Ureter (tissue), 1 donor: ENCODE measurements around the gene FRMD4A. TPM values are rescaled to one million over a fixed set of nuclear protein-coding genes. Genes with fewer than 3 reads are reported as not detected.
"Not testable (repeated sequence)": the region's sequence is repeated elsewhere in the genome, so short reads cannot be mapped to it uniquely, and the experiment has no call there.

ENCODE experiments used
- DNase-seq: peaks from one replicate; pipeline ENCODE4 v3.0.0-alpha.2; 2020; ENCODE audit warnings: low spot score
- total RNA-seq: library from RNA; stranded (reverse); gene quantifications from one replicate; pipeline ENCODE4 v1.2.4, GENCODE V29; 2023
- donor health status: DM: yes; HTN: yes; CAD: no.

The FRMD4A gene
- total RNA-seq, 1 donor from 2014 or later, result 37.9 TPM

DNA sequence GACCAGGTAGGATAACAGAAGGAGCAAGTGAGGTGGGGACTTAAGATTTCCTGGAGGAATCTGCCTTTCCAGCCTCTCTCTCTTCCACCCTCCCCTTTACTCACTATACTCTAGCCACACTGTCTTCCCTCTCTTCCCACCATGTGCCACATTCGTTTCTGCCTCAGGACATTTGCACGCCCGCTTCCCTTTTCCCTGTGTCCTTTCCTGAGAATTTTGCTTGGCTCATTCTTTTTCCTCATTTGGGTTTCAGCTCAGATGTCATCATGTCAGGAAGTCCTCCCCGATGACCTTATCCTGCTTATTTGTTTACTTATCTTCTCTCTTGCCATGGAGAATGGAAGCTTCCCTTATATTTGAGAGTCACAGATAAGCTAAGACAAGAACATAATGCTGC lies 380.2 kb downstream of the FRMD4A start:
- DNase-seq, result no peak

DNA sequence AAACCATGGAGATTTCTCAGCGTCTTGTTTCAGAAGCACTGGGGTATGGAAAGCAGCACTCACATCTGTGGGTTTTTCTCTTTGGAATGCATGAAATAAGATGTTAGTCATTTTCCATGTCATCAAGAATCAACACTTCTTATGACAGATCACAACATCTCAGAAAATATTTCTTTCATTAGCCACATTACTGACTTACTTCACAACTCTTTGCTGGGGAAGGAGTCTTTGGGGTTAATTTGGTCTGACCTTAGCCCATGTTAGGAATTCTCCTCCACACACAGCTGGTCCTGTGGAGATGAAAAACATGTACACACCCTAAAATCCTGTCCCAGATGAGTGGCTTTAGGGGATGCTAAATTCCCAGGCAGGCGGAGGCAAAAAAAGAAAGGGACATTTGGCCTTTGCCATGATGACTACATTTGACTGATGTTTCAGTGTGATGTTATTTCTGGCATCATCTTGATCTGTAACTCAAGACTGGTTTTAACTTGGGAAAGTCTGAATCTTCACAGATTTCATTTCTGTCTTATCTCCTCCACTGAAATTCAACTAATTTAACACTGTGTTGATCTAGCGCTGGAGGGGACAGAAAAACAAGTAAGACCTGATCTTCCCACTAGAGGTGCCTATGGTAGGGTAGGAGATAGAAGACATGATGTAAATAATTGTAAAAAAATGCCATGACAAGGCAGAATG lies 380.7 kb downstream of the FRMD4A start:
- no peak for DNase-seq

DNA sequence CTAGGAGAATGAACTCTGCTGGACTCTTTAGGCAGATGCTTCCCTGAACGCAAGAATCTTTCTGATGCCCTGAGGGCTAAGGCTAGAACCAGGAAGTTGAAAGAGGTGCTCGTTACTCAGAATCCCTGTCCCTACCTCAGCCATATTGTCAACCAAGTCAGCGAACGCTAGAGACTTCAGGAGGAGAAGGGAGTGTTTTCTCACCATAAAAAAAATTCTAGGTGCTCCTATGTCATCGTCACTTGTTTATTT lies 384.6 kb downstream of the FRMD4A start:
- no peak for DNase-seq

DNA sequence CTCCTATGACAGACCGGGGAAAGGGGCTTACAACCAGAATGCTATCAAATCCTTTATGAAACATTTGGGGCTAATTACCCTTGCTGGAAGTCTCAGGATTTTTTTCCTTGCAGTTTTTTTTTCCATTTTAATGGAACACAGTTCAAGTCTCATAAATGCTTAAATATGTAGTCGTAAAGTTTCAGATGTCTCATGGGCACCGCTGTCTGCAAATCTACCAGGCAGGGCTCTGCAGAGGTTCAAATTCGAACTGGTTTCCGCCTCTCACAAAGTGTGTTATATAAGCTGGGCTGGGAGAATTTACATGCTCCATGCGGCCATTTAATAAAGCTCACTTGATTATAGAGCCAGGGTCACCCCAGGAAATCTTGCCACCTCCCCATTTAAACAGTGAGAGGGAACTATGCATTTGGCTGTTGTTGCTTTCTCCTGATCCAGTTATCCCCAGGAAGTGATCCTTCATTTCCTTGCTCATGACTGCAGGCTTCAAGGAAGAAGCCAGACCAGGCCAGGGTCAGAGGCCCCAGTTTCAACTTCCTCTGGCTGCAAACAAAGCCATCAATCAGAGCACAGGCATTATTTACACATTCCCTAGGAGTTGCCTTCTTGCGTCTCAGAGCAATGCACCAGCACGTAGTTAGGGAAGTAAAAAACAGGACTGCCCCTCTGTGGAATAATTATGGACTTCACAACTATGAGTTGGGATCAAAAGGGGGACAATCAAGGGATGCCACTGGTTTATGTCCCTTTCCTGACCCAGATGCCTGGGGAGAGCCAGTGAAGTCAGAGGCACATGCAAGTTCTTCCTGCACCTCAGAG lies 385.1 kb downstream of the FRMD4A start:
- DNase-seq, result no peak

DNA sequence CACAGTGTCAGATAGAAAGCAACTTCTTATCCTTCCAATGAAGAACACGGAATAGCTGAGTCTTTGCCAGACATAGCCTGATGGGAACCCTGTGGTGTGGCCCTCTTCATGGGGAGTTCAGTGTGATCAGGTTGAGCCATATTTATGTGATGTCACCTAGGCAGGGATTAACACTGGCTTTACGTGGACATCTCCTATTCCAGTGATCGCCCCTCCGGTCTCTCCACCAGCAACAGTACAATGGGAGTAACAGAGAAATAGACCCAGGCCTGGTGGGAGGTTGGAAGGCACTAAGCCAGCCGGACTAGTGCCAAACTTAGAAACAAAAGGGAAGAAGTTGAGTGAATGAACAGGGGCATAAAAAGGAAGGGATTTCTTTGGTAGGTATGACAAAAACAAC lies 385.9 kb downstream of the FRMD4A start:
- DNase-seq, result no peak

DNA sequence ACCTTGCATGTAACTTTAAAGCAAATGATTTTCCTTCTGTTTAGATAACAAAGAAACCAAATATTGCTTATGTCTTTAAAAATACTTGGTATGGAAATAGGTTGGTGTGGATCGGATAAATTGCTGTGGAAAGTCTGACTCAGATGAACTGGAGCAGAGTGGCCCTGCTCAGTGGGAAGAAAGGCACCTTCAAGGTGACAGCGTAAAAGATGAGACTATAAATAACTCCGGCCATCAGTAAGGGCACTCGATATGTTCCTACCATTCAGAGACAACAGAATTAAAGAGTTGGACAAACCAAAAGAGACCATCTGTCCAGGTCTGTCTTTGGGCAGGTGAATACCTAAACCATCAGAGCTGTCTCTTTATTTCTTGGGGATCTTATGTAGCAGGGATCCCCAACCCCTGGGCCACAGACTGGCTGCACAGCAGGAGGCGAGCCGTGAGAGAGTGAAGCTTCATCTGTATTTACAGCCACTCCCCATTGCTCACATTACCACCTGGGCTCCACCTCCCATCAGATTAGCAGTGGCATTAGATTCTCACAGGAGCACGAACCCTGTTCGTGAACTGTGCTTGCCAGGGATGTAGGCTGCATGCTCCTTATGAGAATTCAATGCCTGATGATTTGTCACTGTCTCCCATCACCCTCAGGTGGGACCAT lies 386.9 kb downstream of the FRMD4A start:
- no peak for DNase-seq

DNA sequence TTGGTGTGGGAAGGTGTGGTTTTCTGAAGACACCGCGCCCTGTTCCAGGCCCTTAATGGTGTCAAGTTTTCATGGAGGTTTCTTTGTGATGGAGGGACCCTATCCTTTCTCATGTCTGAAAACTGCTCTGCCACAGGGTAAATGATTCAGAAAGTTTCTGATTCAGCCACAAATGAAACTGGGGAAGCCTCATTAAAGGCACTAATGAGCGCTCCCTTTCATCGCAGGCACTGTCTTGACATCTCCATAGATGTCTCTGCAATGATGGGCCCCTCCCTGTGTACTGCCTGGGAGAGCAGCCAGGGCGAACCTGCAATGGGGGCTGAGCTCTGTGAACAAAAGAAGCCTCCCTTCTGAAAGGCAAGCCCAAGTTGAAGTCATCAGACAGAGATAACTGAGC lies 388.7 kb downstream of the FRMD4A start:
- no peak for DNase-seq

DNA sequence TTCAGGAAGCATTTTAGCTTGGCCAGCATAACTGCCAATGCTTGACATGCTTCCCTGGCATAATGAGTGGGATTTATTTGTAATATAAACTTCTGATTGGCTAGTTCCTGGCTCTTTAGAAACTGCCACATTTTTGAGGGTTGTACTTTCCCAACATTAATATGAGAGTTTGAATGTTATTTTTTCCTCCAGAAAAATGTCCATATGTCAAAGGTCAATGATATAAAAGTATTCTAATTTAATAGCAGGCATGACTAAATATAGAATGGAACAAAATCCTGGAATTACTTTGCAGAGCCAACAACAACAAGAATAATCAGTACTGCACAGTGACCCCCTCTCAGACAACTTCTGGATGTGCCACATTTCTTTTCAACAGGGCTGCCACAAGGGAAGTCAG lies 391.3 kb downstream of the FRMD4A start:
- no peak for DNase-seq

DNA sequence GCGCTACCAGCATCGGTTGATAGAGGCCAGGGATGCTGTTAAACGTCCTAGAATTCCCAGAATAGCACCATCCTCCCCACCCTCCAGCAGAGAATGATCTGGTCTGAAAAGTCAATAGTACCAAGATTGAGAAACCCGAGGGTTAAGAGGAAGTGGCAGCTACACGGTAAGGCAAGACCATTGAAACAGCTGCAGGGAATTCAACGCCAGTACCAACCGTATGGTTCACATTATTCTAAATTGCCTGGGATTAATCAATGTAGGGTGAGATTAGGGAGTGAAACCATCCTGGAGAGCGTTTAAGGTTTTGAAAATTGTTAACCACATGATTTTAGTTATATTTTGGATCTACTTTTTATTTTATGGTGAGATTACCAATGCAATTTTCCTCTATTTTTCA lies 391.8 kb downstream of the FRMD4A start:
- DNase-seq, result no peak

DNA sequence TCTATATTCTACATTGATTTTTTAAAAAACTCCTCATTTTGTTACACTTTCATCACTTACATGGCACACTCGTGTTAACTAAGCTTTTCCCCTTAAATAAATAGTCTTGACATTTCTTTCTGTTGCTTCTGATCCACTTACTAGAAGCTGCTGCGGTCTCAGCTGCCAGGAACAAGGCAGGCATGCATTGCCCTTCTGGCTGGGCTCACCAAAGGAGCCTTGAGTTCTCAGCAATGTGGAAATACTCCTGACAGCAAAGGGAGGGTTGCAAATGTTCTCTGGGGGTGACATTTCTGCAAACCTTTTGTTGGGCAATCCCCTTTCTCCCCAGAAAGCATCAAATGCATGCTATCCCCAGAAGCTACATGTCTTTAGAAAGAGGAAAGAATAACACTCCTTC lies 393.9 kb downstream of the FRMD4A start:
- DNase-seq, result no peak

DNA sequence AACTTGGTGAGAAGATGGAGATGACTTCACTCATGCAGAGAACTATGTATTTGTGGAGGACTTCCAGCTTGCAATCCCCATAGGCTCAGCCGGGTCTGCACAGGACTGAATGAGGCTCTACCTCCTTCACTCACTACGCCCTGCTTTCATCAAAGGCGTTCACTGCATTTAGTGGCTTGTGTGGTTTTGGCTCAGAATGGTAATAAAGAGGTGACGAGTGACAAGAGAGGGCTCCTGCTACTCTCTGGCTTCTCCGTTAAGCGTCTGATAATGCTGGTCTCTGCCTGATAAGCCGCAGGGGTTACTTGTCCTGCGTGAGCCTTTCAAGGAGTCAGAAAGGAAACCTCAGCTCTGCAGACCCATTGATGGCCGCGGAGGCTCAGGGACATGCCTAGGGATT lies 400.6 kb downstream of the FRMD4A start:
- DNase-seq, result no peak

DNA sequence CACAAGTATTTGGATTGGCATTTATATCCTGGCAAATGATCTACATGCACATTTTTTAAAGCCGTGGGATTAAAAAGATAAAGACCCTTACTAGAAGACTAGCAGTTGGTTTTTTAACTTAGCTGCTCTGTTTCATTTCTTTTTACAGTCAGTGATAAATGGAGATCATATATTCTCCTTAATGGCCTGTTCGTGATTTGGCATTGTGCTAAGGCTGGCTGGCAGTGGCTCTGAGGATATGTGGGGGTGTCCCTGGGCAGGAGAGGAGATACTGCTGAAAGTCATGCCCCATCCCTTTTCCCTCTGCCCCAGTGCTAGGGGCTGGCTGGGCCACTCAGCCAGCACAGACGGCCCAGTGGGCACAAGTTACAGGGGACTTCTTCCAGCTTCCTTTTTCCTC lies 402.3 kb downstream of the FRMD4A start:
- DNase-seq, result no peak

DNA sequence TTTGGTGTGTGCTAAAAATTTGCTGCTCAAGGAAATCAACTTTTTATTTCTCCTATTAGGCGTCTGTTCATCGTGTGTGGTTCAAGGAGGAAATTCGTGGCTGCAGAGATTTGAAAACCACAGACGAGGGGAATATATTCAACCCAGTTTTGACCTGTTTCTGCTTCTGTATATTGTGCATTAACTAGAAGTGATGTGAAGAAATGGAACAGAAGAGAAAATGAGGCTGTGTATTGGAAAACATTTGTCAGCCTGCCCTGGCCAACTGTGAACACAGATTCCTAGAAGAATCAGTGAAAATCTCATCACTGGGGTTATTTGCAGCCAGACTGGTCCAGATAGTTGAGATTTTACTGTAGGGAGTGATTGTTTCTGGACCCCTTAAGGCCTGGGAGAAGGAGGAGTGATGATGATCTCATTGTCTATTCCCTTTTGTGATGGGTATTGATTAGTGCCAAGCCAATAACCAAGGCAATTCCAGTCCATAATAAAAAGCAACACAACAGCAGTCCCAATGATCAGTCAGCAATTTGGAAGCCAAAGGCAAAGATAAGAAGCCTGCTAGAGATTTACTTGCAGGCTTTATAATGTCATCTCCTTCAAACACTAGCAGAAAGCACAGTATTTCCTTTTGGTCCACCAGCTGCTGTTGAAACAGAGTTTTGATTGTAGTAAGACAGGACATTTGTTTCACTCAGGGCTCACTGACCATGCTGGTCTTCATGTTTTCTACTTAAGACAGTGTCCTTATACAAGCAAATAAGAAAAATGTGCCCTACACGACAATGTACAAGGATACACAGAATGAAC lies 404.5 kb downstream of the FRMD4A start:
- DNase-seq, result no peak

DNA sequence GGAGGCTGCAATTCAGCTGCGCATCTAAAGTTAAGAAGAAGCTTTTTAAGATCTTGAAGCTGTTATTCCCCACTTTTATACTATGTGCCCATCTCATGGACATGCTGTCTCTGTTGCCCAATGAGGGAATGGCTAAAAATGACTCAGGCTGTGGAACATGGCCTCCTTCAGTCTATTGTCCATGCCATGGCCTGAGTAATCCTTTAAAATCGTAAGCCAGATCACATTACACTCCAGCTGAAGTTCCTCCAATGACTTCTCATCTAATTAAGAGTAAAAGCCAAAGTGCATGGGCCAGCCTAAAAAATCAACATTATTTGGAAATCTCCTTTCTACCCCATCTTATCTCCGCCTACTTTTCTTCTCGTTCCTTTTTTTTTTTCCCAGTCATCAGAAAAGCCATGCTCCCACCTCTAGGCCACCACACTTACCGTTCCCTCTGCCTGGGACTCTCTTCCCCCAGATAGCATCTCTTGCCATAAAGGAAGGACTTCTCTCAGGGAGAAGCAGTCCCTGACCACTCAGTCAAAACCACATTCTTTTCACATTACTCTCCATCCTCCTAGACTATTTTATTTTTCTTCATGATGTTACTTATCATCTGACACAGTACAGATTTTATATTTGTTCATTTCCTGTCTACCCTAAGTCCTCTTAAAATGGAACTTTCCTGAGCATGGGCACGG lies 406.5 kb downstream of the FRMD4A start:
- no peak for DNase-seq

DNA sequence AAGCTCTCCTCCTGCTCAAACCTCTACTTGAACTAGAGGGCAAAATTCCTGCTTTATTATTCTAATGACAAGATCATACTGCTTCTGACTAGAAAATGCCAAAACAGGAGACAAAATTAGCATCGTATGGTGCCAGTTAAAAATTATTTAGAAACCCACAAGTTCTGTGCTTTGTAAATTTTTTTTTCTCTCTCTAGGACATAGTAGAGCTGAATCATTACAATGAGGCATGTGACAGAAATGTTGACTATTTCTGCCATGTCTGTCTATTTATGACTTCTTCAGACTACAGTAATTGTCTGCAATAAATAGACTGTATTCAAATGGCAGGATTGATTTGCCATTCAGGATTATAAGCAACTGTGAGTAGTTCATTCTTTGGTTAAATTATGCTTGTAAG lies 408.1 kb downstream of the FRMD4A start:
- DNase-seq, result no peak

DNA sequence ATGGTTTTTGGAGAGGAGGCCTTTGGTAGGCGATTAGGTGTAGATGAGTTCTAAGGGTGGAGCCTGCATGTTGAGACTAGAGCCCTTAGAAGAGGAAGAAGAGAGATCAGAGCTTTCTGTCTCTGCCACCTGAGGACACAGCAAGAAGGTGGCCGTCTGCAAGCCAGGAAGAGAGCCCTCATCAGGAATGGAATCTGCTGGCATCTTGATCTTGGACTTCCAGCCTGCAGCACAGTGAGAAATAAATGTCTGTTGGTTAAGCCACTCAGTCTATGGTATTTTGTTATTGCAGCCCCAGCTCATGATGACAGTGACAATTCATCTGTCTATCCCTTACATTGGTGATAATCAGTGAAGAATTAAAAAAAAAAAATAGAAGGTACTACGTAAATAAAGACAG lies 408.8 kb downstream of the FRMD4A start:
- no peak for DNase-seq

DNA sequence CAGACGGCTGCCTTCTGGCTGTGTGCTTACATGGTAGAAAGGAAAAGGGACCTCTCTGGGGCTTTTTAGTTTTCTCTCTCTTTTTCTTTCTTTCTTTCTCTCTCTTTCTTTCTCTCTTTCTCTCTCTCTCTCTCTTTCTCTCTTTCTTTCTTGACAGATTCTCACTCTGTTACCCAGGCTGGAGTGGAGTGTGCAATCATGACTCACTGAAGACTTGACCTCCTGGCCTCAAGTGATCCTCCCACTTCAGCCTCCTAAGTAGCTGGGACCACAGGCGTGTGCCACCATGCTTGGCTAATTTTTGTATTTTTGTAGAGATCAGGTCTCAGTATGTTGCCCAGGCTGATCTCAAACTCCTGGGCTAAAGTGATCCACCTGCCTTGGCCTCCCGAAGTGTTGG lies 409.6 kb downstream of the FRMD4A start:
- DNase-seq, result not testable (repeated sequence)

DNA sequence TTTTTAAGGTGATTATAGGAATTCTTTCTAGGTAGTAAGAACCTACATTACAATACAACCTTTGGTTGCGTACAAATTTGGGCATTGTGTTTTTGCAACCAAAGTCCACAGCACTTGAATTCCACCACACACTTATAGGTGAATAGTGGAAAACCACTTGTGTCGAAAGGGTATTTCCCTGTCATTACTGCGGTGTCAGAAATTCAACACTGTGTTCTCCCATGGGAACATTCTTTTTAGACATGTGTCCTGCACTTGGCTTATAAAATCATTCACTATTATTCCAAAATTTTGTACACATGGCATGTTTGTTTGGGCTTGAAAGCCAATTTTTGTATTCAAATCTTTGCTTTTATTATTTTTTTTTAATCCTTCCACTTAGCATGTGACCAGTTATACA lies 410.3 kb downstream of the FRMD4A start:
- DNase-seq, result no peak

DNA sequence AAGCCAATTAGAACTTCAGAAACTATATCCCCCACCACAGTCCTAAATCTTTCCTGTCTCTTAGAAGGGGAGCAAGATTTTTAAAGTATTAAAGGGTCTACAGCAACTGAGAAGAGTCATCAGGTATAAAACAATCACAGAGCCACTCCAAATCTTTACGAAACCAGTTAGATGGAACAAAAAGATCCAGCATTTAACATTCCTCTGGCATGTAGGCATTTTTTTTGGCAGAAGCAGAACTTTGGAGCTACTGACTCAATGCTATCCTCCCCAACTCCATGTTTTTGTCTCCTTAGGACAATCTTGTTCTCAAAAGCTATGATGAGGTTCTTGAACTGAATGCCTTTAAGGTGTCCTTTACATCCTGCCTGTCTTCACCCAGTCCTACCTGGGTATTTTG lies 410.7 kb downstream of the FRMD4A start:
- no peak for DNase-seq

DNA sequence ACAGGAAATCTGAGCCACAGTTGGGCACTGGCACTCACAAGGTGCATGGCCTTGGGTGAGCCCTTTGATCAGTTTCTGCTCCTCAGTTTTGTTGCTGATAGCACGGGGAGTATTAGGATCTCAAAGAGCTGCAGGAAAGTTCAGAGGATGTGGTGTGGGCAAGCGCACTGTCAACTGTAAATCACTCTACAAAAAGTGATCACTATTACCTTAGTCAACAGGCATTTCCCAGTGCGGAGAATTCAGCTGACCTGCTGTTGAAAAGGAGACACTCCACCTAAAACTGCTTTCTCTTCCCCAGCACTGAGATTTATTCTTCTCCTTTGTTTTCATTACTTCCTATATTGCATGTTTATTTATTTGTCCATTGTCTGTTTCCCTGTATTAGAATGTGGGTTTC lies 412.9 kb downstream of the FRMD4A start:
- DNase-seq, result no peak

DNA sequence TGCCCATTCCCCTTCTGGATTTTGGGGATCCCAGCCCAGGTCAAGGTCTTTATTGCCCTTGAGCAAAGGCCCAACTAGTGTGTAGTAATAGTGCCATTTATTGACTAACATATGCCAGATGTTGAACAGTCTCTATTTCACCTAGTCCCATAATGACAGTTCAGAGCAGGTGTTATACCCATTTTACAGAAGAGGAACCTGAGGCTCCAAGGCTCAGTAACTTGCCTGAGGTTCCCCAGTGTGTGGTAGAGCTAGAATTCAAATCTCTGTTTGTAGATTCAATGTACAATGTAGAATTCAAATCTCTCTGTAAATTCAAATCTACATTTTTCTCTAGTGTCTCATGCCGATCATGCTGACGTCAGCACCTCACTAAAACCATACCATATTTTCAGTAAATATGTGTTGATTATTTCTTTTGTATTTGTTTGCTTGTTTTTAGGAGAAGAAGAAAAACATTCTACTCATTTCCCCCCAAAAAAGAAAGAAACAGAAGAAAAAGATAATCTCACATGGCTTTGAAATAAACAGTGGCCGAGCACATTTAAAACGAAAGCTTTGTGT lies 414.3 kb downstream of the FRMD4A start:
- no peak for DNase-seq

DNA sequence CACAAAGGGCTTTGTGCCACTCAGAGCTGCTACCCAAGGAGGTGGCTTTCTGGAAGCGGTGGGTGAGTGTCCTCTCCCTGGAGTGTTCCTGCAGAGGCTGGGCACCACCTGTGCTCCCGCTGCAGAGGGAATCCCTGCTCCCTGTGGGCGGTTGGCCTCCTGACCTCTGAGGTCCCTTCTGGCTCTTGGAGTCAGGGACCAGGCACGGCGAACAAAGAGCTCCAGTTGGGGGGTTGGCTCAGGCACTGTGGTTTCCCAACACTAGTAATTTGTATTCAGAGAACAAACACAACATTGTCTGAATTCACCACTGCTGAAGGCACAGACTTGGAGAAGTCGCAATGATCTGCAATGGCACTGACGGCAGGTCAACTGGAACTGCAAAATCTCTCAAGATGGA lies 415.0 kb downstream of the FRMD4A start:
- DNase-seq, result no peak
